NCI-H510A (cell line): Measurements from ENCODE around the gene IER2.
"Not testable (repeated sequence)": the region's sequence is repeated elsewhere in the genome, so short reads cannot be mapped to it uniquely, and the experiment has no call there.

Experiments used
- DNase-seq: peaks from one replicate; lab custom pipeline; 2025; lab: John Stamatoyannopoulos, UW

The IER2 gene

DNA sequence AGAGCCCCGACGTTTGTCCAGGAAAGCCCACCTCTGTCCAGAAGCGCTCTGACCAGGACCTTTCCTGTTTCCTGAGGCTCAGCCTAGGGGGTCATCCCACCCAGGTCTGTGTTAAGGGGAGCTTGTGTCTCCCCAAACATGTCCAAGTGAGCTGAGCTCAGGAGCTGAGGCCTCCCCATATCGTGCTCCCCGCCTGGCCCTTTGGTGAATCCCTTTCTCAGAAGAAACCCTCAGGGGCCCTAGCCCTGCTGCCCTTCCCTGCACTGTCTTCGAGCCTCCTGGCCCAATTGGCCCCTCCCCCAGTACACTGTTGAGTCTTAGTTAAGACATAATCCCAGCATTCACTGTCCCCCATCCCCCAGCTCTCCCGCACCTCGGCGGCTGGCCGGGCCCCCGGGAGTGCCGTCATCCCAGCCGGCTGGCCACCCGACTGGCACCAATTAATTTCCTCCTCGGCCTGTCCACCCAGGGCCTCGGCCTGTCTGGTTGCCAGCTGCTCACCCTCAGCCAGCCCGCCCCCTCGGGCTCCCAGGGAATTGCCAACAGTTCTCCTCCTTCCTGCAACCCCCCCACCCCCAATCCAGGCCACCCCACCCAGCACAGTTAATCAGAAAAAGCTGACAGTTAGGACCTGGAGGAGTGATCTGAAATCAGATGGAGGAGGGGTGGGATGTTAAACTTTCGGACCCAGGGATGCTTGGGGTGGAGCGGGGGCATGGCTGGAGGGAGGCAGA, 13.6 kb downstream of the IER2 start:
- peak; percentile 66 for DNase-seq

DNA sequence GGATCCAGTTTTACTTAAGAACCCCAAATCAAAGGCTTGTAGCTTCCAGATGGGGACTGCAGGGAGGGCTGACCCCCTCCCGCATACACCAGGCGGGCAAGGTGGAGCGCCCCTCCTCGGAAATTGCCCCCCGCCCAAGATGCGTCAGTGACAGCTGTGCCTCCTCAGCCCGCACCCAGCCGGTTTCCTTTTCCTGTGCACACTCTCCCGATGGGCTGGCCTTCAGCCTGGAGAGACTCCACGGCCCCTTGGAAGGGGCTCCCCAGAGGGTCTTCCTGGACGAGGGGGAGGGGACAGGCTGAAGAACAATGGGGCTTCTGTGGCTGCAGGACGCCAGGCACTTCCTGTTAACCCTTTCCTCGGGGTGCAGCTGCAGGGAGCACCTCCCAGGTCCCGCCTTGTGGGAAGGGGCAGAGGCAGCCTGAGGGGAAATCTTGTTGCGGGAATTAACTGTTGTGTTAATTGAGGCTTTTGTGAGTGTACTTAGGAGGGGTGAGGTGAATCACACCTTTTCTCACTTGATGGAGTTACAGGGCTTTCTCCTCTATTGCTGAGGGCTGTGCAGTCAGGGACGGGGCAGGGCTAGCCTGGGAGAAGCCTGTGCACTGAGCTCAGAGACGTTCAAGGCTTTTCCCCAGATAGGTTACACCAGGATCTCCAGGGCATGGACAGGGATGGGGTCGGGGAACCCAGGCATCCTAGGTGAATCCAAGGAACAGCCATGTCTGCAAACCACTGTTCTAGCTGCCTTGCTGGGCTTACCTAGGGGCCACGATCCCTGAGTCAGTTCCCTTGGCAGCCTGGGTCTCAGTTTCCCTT, 14.3 kb downstream of the IER2 start:
- peak; percentile 64 for DNase-seq

DNA sequence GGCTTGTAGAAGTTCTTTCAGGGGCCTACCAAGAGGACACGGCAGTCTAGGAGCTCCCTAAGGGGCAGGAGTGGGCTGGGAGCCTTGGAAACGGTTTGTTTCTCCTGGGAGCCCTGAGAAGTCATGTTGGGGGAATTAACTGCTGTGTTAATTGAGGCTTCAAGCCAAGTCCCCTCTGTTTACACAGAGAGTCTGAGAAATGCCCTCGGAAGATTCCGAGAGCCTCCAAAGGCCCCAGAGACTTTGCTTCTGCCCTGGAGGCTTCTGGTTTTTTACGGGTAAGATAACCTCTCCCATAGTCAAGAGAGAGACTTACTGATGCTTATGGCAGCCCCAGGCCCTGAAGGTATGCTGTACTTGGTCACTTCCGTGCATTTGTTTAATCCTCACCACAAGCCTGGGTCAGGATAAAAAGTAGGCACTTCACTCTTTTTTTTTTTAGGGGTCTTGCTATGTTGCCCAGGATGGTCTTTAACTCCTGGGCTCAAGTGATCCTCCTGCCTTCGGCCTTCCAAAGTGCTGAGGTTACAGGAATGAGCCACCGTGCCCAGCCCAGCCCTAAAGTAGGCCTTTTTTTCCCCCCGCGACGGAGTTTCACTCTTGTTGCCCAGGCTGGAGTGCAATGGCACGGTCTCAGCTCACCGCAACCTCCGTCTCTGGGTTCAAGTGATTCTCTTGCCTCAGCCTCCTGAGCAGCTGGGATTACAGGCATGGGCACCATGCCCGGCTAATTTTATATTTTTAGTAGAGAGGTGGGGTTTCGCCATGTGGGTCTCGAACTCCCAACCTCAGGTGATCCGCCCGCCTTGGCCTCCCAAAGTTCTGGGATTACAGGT, 15.2 kb downstream of the IER2 start:
- no peak for DNase-seq

DNA sequence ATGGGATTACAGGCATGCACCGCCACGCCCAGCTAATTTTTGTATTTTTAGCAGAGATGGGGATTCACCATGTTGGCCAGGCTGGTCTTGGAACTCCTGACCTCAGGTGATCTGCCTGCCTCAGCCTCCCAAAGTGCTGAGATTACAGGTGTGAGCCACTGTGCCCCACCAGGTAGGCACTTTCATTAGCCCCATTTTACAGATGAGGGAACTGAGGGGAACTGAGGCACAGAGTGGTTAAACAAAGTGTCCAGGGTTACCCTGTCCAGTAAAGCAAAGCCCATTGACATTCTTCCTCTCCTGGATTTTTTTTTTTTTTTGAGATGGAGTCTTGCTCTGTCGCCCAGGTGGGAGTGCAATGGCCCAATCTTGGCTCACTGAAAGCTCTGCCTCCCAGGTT, 15.9 kb downstream of the IER2 start:
- DNase-seq: not testable (repeated sequence)

DNA sequence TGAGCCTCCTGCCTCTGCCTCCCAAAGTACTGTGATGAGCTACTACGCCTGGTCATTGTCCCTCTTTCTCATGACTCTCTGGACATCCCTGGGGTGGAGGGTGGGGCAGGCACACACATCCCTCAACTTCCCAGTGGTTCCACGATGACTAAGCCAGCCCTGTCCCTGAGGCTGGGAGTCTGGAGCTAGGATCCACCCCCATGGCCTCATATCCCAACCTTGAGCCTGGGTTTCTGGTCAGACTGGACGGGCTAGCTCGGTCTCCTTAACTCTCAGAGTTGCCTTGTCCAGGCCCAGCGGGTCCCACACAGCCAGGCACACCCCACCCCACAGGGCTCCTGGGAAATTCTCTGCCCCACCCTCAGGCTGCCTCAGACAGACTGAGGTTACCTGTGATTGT, 19.6 kb downstream of the IER2 start:
- no peak for DNase-seq

DNA sequence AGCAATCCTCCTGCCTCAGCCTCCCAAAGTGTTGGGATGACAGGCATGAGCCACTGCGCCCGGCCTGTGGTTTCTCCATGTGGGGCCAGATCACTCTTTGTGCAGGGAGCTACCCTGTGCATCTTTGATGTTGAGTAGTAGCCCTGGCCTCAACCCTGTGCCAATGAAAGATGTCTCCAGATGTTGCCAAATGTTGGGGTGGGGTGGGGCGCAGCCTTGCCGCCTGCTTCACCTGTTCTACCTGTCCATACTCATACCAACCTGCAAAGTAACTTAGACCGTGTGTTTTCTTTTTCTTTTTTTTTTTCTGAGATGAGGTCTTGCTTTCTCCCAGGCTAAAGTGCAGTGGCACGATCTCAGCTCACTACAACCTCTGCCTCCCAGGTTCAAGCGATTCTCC, 20.9 kb downstream of the IER2 start:
- DNase-seq: no peak

DNA sequence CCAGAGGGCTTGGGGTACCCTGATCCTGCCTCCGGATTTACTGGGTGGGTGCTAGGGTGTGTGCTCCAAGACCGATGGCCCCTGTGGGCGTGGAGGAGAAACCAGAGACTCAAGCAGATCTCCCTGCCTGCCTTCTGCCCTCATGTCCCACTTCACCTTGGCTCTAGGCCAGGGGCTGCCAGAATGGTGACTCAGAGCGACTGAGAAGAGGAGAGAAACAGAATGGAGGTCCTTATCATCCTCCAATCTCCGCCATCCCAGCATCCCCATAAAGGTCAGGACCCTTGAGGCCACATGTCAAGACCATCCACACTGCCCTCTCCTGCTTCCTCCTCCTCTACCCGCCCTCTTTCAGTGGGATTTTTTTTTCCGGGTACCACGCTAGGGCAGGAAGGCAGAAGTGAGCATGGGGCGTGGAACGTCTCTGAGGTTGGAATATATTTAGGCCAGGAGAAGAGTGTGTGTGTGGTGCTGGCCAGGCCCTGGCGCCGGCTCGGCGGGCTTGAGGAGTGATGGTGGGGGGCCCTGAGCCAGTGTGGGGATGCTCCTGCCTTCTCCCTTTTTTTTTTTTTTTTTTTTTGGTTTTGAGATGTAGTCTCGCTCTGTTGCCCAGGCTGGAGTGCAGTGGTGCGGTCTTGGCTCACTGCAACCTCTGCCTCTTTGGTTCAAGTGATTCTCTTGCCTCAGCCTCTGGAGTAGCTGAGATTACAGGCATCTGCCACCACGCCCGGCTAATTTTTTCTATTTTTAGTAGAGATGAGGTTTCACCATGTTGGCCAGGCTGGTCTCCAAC, 22.3 kb downstream of the IER2 start:
- DNase-seq: peak; percentile 44

DNA sequence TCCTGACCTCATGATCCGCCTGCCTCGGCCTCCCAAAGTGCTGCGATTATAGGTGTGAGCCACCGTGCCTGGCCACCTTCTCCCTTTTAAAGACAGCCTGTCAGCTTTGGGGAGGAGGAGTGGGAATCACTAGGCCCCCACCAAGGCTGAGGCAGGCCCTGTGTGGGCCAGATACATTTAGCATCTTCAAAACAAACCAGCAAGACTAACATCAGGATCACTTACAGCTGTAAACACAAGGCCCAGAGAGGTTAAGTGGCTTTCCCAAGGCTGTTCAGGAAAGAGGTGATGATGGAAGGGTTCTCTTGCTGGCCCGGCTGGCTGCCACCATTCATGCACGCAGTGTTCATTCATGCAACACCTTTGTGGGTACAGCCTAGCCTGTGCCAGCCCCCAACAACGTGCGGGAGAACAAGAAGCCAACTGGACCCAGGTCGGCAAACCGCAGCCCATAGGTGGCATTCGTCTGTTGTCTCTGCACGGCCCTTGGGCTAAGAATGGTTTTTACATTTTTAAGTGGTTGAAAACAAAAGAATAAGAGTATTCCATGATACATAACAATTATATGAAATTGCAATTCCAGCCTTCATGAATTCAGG, 23.0 kb downstream of the IER2 start:
- no peak for DNase-seq

DNA sequence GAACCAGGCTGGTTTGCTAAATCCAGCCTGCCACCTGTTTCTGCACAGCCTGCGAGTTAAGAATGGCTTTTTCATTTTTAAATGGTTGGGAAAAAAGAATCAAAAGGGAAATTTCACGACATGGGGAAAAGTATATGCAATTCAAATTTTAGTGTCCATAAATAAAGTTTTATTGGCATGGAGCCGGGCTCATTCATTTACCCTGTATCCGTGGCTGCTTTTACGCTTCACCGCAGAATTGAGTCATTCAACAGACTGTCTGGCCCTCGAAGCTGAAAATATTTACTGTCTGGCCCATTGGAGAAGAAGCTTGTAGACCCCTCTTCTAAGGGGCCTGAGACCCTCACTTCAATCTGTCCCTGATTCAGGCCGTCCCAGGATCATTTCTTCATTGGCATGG, 26.1 kb downstream of the IER2 start:
- no peak for DNase-seq

DNA sequence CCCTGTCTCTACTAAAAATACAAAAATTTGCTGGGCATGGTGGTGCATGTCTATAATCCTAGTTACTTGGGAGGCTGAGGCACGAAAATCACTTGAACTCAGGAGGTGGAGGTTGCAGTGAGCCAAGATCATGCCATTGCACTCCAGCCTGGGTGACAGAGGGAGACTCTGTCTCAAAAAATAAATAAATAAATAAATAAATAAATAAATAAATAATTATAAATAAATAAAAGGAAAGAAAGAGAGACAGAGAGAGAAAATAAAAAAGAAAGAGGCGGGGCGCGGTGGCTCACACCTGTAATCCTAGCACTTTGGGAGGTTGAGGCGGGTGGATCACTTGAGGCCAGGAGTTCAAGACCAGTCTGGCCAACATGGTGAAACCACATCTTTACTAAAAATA, 27.4 kb downstream of the IER2 start:
- not testable (repeated sequence) for DNase-seq

DNA sequence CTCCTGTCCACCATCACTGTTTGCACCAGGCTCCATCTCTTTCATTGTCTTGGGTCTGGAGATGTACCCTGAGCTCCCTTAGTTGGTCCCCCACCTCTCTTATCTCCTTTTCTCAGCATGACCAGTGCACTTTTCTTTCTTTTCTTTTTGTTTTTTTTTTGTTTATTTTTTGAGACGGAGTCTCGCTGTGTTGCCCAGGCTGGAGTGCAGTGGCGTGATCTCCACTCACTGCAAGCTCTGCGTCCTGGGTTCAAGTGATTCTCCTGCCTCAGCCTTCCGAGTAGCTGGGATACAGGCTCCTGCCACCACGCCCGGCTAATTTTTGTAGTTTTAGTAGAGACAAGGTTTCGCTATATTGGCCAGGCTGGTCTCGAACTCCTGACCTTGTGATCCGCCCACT, 28.1 kb downstream of the IER2 start:
- not testable (repeated sequence) for DNase-seq

DNA sequence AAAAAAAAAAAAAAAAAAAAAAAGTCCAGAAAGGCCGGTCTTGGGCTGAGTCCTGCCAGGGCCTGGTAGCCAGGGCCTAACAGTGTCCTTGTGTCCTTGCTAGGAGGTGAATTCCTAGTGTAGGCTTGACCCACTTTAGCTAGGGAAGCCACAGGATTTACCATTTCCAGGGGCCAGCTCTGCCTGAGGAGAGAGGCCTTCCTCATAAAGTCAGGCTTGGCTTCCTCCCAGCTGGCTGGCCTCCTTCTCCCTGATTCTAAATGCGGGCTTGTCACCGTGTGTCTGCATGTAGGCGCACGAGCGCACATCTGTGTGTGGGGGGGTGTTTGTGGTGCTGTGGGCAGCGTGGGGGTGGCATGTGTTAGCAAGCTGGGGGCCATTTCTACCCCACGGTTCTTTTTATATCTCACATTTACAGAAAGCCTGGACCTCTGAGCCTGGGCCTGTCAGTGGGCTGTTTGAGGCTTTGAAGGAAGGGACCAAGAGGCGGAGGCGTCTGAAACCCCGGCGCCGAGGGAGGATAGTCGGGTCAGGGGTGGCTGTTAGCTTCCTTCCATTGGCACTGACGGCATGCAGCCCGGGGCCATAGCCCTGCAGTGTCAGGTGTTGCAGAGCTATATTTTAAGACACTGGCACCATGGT, 31.7 kb downstream of the IER2 start:
- no peak for DNase-seq

DNA sequence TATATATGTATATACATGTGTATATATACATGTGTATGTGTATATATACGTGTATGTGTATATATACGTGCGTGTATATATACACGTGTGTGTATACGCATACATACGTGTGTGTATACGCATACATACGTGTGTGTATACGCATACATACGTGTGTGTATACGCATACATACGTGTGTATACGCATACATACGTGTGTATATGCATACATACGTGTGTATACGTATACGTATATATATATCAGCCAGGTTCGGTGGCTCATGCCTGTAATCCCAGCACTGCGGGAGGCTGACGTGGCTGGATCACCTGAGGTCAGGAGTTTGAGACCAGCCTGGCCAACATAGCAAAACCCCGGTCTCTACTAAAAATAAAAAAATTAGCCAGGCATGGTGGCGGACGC, 34.7 kb downstream of the IER2 start:
- DNase-seq: not testable (repeated sequence)

DNA sequence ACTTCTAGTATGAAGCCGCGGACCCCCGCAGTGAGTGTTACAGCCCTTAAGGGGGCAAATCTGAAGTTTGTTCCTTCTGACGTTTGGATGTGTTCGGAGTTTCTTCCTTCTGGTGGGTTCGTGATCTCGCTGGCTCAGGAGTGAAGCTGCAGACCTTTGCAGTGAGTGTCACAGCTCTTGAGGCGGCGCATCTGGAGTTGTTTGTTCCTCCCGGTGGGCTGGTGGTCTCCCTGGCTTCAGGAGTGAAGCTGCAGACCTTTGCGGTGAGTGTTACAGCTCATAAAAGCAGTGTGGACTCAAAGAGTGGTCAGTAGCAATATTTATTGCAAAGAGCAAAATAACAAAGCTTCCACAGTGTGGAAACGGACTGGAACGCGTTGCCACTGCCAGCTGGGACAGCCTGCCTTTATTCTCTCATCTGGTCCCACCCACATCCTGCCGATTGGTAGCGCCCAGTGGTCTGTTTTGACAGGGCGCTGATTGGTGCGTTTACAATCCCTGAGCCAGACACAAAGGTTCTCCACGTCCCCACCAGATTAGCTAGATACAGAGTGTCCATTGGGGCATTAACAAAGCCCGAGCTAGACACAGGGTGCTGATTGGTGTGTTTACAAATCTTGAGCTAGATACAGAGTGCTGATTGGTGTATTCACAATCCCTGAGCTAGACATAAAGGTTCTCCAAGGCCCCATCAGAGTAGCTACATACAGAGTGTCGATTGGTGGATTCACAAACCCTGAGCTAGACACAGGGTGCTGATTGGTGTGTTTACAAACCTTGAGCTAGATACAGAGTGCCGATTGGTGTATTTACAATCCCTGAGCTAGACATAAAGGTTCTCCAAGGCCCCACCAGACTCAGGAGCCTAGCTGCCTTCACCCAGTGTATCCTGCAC, 35.8 kb downstream of the IER2 start:
- not testable (repeated sequence) for DNase-seq

DNA sequence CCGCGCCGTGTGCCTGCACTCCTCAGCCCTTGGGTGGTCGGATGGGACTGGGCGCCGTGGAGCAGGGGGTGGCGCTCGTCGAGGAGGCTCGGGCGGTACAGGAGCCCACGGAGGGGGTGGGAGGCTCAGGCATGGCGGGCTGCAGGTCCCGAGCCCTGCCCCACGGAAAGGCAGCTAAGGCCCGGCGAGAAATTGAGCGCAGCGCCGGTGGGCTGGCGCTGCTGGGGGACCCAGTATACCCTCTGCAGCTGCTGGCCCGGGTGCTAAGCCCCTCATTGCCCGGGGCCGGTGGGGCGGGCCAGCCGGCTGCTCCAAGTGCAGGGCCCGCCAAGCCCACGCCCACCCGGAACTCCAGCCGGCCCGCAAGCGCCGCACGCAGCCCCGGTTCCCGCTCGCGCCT, 36.5 kb downstream of the IER2 start:
- not testable (repeated sequence) for DNase-seq

DNA sequence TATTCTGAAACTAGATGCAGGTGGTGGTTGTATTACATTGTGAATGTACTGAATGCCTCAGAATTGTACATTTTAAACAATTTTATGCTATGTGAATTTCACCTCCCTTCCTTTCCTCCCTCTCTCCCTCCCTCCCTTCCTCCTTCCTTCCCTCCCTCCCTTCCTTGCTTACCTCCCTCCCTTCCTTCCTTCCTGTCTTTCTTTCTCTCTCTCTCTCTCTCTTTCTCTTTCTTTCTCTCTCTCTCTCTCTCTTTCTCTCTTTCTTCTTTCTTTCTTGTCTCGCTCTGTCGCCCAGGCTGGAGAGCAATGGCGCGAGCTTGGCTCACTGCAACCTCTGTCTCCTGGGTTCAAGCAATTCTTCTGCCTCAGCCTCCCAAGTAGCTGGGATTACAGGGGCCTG, 37.2 kb downstream of the IER2 start:
- no peak for DNase-seq

DNA sequence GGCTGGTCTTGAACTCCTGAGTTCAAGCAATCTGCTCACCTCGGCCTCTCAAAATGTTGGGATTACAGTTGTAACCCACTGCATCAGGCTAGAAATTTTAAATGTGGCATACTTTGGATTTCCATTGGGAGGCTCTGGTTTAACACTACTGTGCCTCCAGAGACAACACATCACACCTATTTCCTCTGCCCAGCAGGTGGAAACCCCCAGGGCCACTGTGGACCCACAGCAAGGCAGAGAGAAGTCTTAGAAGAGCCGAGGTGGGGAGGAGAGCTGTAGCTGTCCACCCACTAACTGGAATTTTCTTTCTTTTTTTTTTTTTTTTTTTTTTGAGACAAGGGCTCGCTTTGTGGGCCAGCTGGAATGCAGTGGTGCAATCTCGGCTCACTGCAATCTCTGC, 39.4 kb downstream of the IER2 start:
- no peak for DNase-seq

DNA sequence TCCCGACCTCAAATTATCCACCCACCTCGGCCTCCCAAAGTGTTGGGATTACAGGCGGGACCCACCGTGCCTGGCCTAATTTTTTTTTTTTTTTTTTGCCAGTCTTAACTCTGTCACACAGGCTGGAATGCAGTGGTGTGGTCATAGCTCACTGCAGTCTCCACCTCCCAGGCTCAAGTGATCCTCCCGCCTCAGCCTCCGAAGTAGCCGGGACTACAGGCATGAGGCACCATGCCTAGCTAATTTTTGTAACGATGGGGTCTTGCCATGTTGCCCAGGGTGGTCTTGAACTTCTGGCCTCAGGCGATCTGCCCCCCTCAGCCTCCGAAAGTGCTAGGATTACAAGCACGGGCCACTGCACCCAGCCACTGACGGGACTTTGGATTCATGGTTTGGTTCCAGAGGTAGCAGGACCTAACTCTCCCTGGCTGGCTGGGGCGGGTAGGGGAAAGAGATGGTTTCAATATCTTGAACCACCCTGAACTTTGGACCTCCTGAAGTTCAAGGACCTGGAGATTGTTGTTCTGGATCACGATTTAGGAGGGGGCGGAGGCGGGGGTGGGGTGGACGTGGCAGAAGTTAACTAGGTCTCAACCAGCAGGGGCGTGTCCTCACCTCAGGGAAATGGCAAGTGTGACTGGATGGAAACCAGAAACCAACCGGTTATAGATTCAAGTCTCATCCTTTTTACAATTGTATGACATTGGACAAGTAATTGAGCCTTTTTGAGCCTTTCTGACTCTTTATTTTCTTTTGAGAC, 40.8 kb downstream of the IER2 start:
- DNase-seq: no peak

DNA sequence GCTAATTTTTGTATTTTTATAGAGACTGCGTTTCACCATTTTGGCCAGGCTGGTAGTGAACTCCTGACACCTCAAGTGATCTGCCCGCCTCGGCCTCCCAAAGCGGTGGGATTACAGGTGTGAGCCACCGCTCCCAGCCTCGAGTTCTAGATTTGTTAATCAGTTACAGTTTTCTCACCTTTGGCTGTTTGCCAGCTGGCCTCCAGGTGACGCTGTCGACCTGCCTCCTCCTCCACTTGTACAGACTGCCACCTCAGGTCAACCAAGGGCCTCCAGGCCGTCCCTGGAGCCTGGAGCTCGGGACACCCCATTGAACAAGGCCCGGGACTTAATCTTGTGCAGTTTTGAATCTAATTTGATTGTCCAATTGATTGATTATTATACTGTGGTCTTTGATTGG, 45.5 kb downstream of the IER2 start:
- peak; percentile 27 for DNase-seq
